Measurements from ENCODE around the gene ERGIC3. TPM values are rescaled to one million over a fixed set of nuclear protein-coding genes. Genes with fewer than 3 reads are reported as not detected.

ERGIC3 gene
- polyA plus RNA-seq, 1 experiment = 484 TPM

GRCh38 chr20:35595901-35596300 lies 54.0 kb downstream of the ERGIC3 start:
- no peak for TF ChIP-seq CTCF (IDR thresholded peaks at IDR 0.05; ENCODE audit: low read depth, low read length)
- Histone ChIP-seq H3K27me3 (ENCODE audit: control insufficient read depth, insufficient read depth, low read length) (peaks cover 25% of the 10 kb centered on the region), H3K9me3 (ENCODE audit: control insufficient read depth, insufficient read depth, low read length) (peaks cover 3% of the 10 kb centered on the region; the same call in 1 of the 2 replicates), H3K4me3 (ENCODE audit: low read depth, low read length) (no peak overlapping the region), H3K27ac (ENCODE audit: low read depth, low read length) (no peak overlapping the region)
- ChIA-PET CTCF (interaction anchor here (0.5 to 1.1 kb wide), 2 partner anchors 24 to 133 kb away, joined by 3 read pairs; no protein-coding TSS in a partner anchor), POLR2A (no interaction called here)
- no peak for DNase-seq (ENCODE audit: low read depth, low spot score)

- Histone ChIP-seq H3K27ac (ENCODE audit: low read depth, low read length) (no peak overlapping the region), H3K9me3 (ENCODE audit: control insufficient read depth, insufficient read depth, low read length) (peaks cover 3% of the 10 kb centered on the region; the same call in 1 of the 2 replicates), H3K27me3 (ENCODE audit: control insufficient read depth, insufficient read depth, low read length) (peaks cover 34% of the 10 kb centered on the region), H3K4me3 (ENCODE audit: low read depth, low read length) (no peak overlapping the region)
- POLR2A ChIA-PET = no interaction called here
- no peak for DNase-seq (ENCODE audit: low read depth, low spot score)
- no peak for TF ChIP-seq CTCF (IDR thresholded peaks at IDR 0.05; ENCODE audit: low read depth, low read length)
- CTCF ChIA-PET = no interaction called here
Measured at GRCh38 chr20:35597186-35597585, 55.3 kb downstream of the ERGIC3 start.

- peaks cover 3% of the 10 kb centered on the region; the same call in 1 of the 2 replicates for H3K9me3 ChIP-seq (ENCODE audit: control insufficient read depth, insufficient read depth, low read length)
- ChIA-PET CTCF (interaction anchor here (0.6 kb wide), 1 partner anchor 17 kb away, joined by 7 read pairs; the partner anchor contains the start of gene SPAG4), POLR2A (no interaction called here)
- H3K4me3 ChIP-seq (ENCODE audit: low read depth, low read length) = no peak overlapping the region
- no peak for DNase-seq (ENCODE audit: low read depth, low spot score)
- no peak for TF ChIP-seq CTCF (IDR thresholded peaks at IDR 0.05; ENCODE audit: low read depth, low read length)
- H3K27me3 ChIP-seq (ENCODE audit: control insufficient read depth, insufficient read depth, low read length) = peaks cover 42% of the 10 kb centered on the region
- no peak overlapping the region for H3K27ac ChIP-seq (ENCODE audit: low read depth, low read length)
Measured at GRCh38 chr20:35598476-35598875, 56.6 kb downstream of the ERGIC3 start.

GRCh38 chr20:35598899-35599775 lies 57.3 kb downstream of the ERGIC3 start:
- H3K27ac ChIP-seq (ENCODE audit: low read depth, low read length) = no peak overlapping the region
- H3K27me3 ChIP-seq (ENCODE audit: control insufficient read depth, insufficient read depth, low read length) = peaks cover 42% of the 10 kb centered on the region
- H3K4me3 ChIP-seq (ENCODE audit: low read depth, low read length) = no peak overlapping the region
- POLR2A ChIA-PET = no interaction called here
- TF ChIP-seq CTCF (IDR thresholded peaks at IDR 0.05; ENCODE audit: low read depth, low read length) = no peak
- DNase-seq (ENCODE audit: low read depth, low spot score) = no peak
- CTCF ChIA-PET = interaction anchor here (0.6 kb wide), 1 partner anchor 17 kb away, joined by 7 read pairs; the partner anchor contains the start of gene SPAG4
- peaks cover 3% of the 10 kb centered on the region; the same call in 1 of the 2 replicates for H3K9me3 ChIP-seq (ENCODE audit: control insufficient read depth, insufficient read depth, low read length)

- no peak for TF ChIP-seq CTCF (IDR thresholded peaks at IDR 0.05; ENCODE audit: low read depth, low read length)
- ChIA-PET CTCF (interaction anchor here (0.6 kb wide), 1 partner anchor 504 kb away, joined by 5 read pairs; no protein-coding TSS in a partner anchor), POLR2A (no interaction called here)
- Histone ChIP-seq H3K9me3 (ENCODE audit: control insufficient read depth, insufficient read depth, low read length) (peaks cover 3% of the 10 kb centered on the region; the same call in 1 of the 2 replicates), H3K27me3 (ENCODE audit: control insufficient read depth, insufficient read depth, low read length) (peaks cover 42% of the 10 kb centered on the region), H3K4me3 (ENCODE audit: low read depth, low read length) (no peak overlapping the region), H3K27ac (ENCODE audit: low read depth, low read length) (no peak overlapping the region)
- DNase-seq (ENCODE audit: low read depth, low spot score) = no peak
Measured at GRCh38 chr20:35599776-35600120, 57.9 kb downstream of the ERGIC3 start.

Measured in AG04450 (cell line).